HepG2 (cell line): Measurements from ENCODE around the gene FNBP1L. TPM values are rescaled to one million over a fixed set of nuclear protein-coding genes. Genes with fewer than 3 reads are reported as not detected.

ENCODE experiments used
- ATAC-seq: fragments of 200-7000 bp; cut with Tn5 transposase; 3 replicates; pipeline ENCODE4 v1.9.1; 2020; ENCODE audit warnings: mild to moderate bottlenecking, moderate library complexity
- BruUV-seq: library from RNA; stranded (reverse); fragments of 400-500 nt; replicated peaks from 2 replicates; lab custom pipeline; 2021; lab: Mats Ljungman, UMichigan
- CTCF ChIA-PET: fragments of 300-600 bp; formaldehyde crosslinking; extraction: SDS; loops from one replicate; lab custom pipeline; 2021; ENCODE audit warnings: low total read pairs, inconsistent platforms, low intra/inter-chr PET ratio; lab: Yijun Ruan, JAX
- POLR2A ChIA-PET: fragments of 350-600 bp; sonication (Branson Sonifier 250); formaldehyde crosslinking; loops from one replicate; lab custom pipeline; 2020; ENCODE audit warnings: antibody characterized with exemption, inconsistent platforms; lab: Yijun Ruan, JAX
- DNase-seq: peaks from one replicate; pipeline ENCODE4 v3.0.0-alpha.2; 2015; ENCODE audit warnings: low spot score
- FAIRE-seq: peaks from 3 replicates; lab custom pipeline; 2011; peaks lifted over from hg19 to GRCh38; lab: Jason Lieb, UNC
- H2AFZ ChIP-seq: one replicate; pipeline ENCODE4 v1.6.1; 2011; ENCODE audit warnings: low read length, inconsistent platforms
- H3K27ac ChIP-seq: fragments of 300-600 bp; 3 replicates; pipeline ENCODE4 v1.8.0; 2011; ENCODE audit warnings: mixed run types, mild to moderate bottlenecking, mixed read lengths, low read length, inconsistent platforms; ENCODE audit not compliant: insufficient read depth; ENCODE audit errors: extremely low read length
- H3K27me3 ChIP-seq, 2 experiments: fragments of 200-600 bp in 1 of 2; 2 replicates in 1 of 2; 3 replicates in 1 of 2; pipeline versions ENCODE4 v1.6.0 to v1.8.0; 2011; ENCODE audit warnings: low read length in 2 of 2, mild to moderate bottlenecking in 2 of 2, moderate library complexity in 2 of 2, inconsistent platforms in 1 of 2; ENCODE audit not compliant: insufficient read depth in 2 of 2, control insufficient read depth in 1 of 2
- H3K36me3 ChIP-seq, 2 experiments: fragments of 200-600 bp in 1 of 2; replicated peaks in 1 of 2; 2 replicates in 1 of 2; 3 replicates in 1 of 2; pipeline versions ENCODE4 v1.5.1 to v1.8.0; 2011; ENCODE audit warnings: low read length in 2 of 2, inconsistent platforms in 1 of 2; ENCODE audit not compliant: insufficient read depth in 2 of 2, control insufficient read depth in 1 of 2
- H3K4me1 ChIP-seq: 2 replicates; pipeline ENCODE4 v1.5.1; 2012; ENCODE audit warnings: low read length, inconsistent platforms; ENCODE audit not compliant: insufficient read depth
- H3K4me2 ChIP-seq: 2 replicates; pipeline ENCODE4 v1.6.0; 2011; ENCODE audit warnings: low read depth, low read length, inconsistent platforms
- H3K4me3 ChIP-seq, 3 experiments: fragments of 200-600 bp in 1 of 3; sonication (generic), shearing (Covaris generic) in 1 of 3; replicated peaks in 1 of 3; 2 replicates each; pipeline ENCODE4 v1.5.1; 2011 to 2016; ENCODE audit warnings: low read length in 3 of 3, inconsistent platforms in 2 of 3, low read depth in 2 of 3, mild to moderate bottlenecking in 2 of 3, control low read depth in 1 of 3, mixed read lengths in 1 of 3; ENCODE audit not compliant: insufficient read depth in 1 of 3
- H3K79me2 ChIP-seq: one replicate; pipeline ENCODE4 v1.6.1; 2011; ENCODE audit warnings: low read length, inconsistent platforms; ENCODE audit not compliant: insufficient read depth
- H3K9ac ChIP-seq: 2 replicates; pipeline ENCODE4 v1.6.0; 2011; ENCODE audit warnings: mild to moderate bottlenecking, low read depth, low read length, inconsistent platforms; ENCODE audit not compliant: insufficient read depth
- H3K9me3 ChIP-seq: 2 replicates; pipeline ENCODE4 v1.5.1; 2012; ENCODE audit warnings: mild to moderate bottlenecking, low read length
- H4K20me1 ChIP-seq: 2 replicates; pipeline ENCODE4 v1.6.0; 2011; ENCODE audit warnings: inconsistent platforms, mild to moderate bottlenecking, low read length, moderate library complexity; ENCODE audit not compliant: insufficient read depth
- SAP130 ChIP-seq: IDR thresholded peaks from 2 replicates; pipeline ENCODE4 v1.6.1; 2016; ENCODE audit warnings: low read depth
- TBL1XR1 ChIP-seq: fragments of 150-350 bp; IDR thresholded peaks from 2 replicates; pipeline ENCODE4 v1.6.1; 2014; ENCODE audit warnings: borderline replicate concordance, low read length; ENCODE audit not compliant: partially characterized antibody
- ZMAT3 ChIP-seq: sonication (generic); formaldehyde crosslinking; conservative IDR thresholded peaks from 2 replicates; pipeline ENCODE4 v1.7.0; 2021; ENCODE audit warnings: missing genetic modification reagents
- ZNF629 ChIP-seq: sonication (generic); formaldehyde crosslinking; conservative IDR thresholded peaks from 2 replicates; pipeline ENCODE4 v1.5.0; 2020; ENCODE audit warnings: missing genetic modification reagents
- ZNF670 ChIP-seq: sonication (generic); formaldehyde crosslinking; IDR thresholded peaks from 2 replicates; pipeline ENCODE4 v1.8.0; 2022; ENCODE audit warnings: mild to moderate bottlenecking, missing genetic modification reagents, borderline replicate concordance
- ZNF710 ChIP-seq: sonication (generic); formaldehyde crosslinking; IDR thresholded peaks from 2 replicates; pipeline ENCODE4 v1.5.0; 2020; ENCODE audit warnings: mild to moderate bottlenecking, missing genetic modification reagents, borderline replicate concordance
- WGBS: methylation state at CpG from one replicate; pipeline ENCODE4 v1.1.6; 2017; ENCODE audit warnings: low lambda C conversion rate; 5-methylcytosine and 5-hydroxymethylcytosine counted together
- in situ Hi-C: cut with HindIII; loops from 2 replicates; pipeline ENCODE4 v1.10.0; 2017; ENCODE audit warnings: low pct_unique_long_range_greater_than_20kb; ENCODE audit not compliant: extremely low pct_ligation_motif_present
- intact Hi-C: fragments of 100-400 bp; cut with micrococcal nuclease; formaldehyde crosslinking; loops from one replicate; pipeline ENCODE4 v1.10.0; 2022; ENCODE audit not compliant: unreplicated experiment
- polyA plus RNA-seq, 8 experiments: library from polyadenylated mRNA; depleted of rRNA in 3 of 8; stranded (reverse) in 7 of 8; unstranded in 1 of 8; fragments of >200 nt; fragmentation: Illumina TruSeq in 4 of 8; extraction: Trizol in 4 of 8; gene quantifications; 2 replicates each; pipeline versions ENCODE4 v1.2.1 to v1.2.3, GENCODE V29; 2011 to 2016; ENCODE audit warnings: low read depth in 4 of 8, missing spikeins in 1 of 8, mixed read lengths in 1 of 8; ENCODE audit not compliant: insufficient read depth in 1 of 8
- total RNA-seq, 5 experiments: library from RNA; depleted of rRNA; stranded (reverse); fragments of >200 nt; fragmentation: Illumina TruSeq; extraction: Trizol; gene quantifications; 2 replicates each; pipeline ENCODE4 v1.2.3, GENCODE V29; 2016; ENCODE audit warnings: low read depth in 1 of 5

FNBP1L gene
- total and polyA plus RNA-seq, 2 of the 13 experiments (the other 11 are each of a cell fraction or from before 2014, with no cell fraction given): 24.1 to 27.1 TPM

DNA sequence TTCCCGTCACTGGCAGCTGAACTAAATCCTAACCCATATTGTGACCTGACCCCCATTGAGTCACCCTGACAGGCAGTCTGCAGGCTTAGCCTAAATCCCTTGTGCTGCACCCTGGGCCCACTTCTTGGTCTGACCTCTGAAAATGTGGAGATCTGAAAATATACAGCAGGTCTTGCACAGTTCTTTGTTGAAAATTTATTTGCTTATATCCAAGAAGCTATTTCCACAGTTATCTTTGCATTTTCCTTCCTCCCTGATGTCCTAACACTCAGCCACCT lies 146.6 kb downstream of the FNBP1L start:
- H2AFZ ChIP-seq: no peak overlapping the region
- CTCF ChIA-PET: no interaction called here
- intact Hi-C loops: loop anchor here (5.0 kb wide), 1 partner anchor 147 kb away; the partner anchor contains the start of gene FNBP1L
- peak overlapping the region; percentile 96 for H3K9ac ChIP-seq
- WGBS: 80% methylated on average over 1 of the region's 1 CpG
- peak overlapping the region; percentile 96 for H3K4me2 ChIP-seq
- TF ChIP-seq ZNF710 (CRISPR knock-in tag): 0 out of 2 replicates have a peak, but pooled peaks have one; percentile 7
- TF ChIP-seq ZNF629: no peak
- TF ChIP-seq ZMAT3 (CRISPR knock-in tag): 0 out of 2 replicates have a peak, but pooled peaks have one; percentile 17
- TF ChIP-seq TBL1XR1: no peak
- TF ChIP-seq, all 625 proteins: peak for 2
- DNase-seq (no peak), FAIRE-seq (no peak), ATAC-seq (no peak)
- H3K79me2 ChIP-seq: peaks cover 56% of the 10 kb centered on the region
- H3K4me3 ChIP-seq: peak overlapping the region; percentile 81 to 88 (median 86)
- H3K9me3 ChIP-seq: no peaks in the 10 kb centered on the region
- no peaks in the 10 kb centered on the region; a peak in 1 of 5 replicates for H3K27me3 ChIP-seq
- H3K36me3 ChIP-seq: peaks cover 14 to 69% of the 10 kb centered on the region in 2 experiments
- POLR2A ChIA-PET: interaction anchor here (0.8 to 4.9 kb wide), 2 partner anchors 13 to 22 kb away, joined by 3 to 214 read pairs; no protein-coding TSS in a partner anchor
- H4K20me1 ChIP-seq: peaks cover 17% of the 10 kb centered on the region
- peak overlapping the region; percentile 94 for H3K27ac ChIP-seq
- in situ Hi-C loops: no loop called here
- no TSS peak for BruUV-seq
- peaks cover 77% of the 10 kb centered on the region for H3K4me1 ChIP-seq

DNA sequence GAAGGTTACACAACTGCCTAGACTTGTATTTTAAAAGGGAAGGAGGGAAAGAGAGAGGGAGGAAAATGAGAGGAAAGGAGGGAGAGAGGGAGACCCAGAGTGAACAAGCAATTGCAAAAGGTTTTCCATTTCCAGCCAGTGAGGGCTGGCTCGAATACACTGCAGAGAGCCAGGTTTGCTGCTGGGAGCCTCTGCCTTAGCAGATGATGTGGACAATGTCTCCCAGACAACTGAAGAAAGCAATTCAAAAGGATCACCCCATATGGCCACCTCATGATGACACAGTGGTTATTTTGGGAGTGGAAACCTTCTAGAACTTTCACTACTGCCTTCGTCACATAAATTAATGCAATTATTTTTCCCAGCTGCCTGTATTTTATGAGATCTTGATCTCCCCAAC lies 147.3 kb downstream of the FNBP1L start:
- no peak overlapping the region for H3K27ac ChIP-seq
- in situ Hi-C loops: no loop called here
- DNase-seq: no peak
- BruUV-seq: no TSS peak
- H2AFZ ChIP-seq: no peak overlapping the region
- WGBS: 85% methylated on average over 2 of the region's 2 CpGs
- no peaks in the 10 kb centered on the region for H3K9me3 ChIP-seq
- intact Hi-C loops: no loop called here
- TF ChIP-seq SAP130 (CRISPR knock-in tag) (no peak), ZNF670 (0 out of 2 replicates have a peak, but pooled peaks have one; percentile 24)
- ChIA-PET POLR2A (interaction anchor here (4.9 kb wide), 1 partner anchor 21 kb away, joined by 214 read pairs; no protein-coding TSS in a partner anchor), CTCF (no interaction called here)
- peaks cover 19% of the 10 kb centered on the region for H4K20me1 ChIP-seq
- H3K4me3 ChIP-seq: peak overlapping the region in 2 of 3 experiments; percentile 81 to 88; a peak in 3 of 6 replicates
- no peaks in the 10 kb centered on the region; a peak in 1 of 5 replicates for H3K27me3 ChIP-seq
- H3K36me3 ChIP-seq: peaks cover 14 to 69% of the 10 kb centered on the region in 2 experiments
- peaks cover 78% of the 10 kb centered on the region for H3K4me1 ChIP-seq
- peak overlapping the region; percentile 96 for H3K4me2 ChIP-seq
- no peak for FAIRE-seq
- no peak for ATAC-seq
- peaks cover 57% of the 10 kb centered on the region for H3K79me2 ChIP-seq
- H3K9ac ChIP-seq: peak overlapping the region; percentile 96
